NB4 (cell line): ENCODE results near the gene LVRN.

ENCODE experiments used
- CTCF ChIP-seq: IDR thresholded peaks from one replicate; pipeline ENCODE4 v1.5.1; 2012; ENCODE audit warnings: low read depth, low read length
- MAX ChIP-seq: IDR thresholded peaks from 2 replicates; pipeline ENCODE4 v1.6.1; 2011; ENCODE audit warnings: low read depth, low read length
- POLR2A ChIP-seq: IDR thresholded peaks from 2 replicates; pipeline ENCODE4 v1.6.1; 2011; ENCODE audit warnings: mild to moderate bottlenecking; ENCODE audit not compliant: insufficient read length; ENCODE audit errors: extremely low read depth

- TF ChIP-seq CTCF (no peak), MAX (no peak), POLR2A (no peak)
Measured at GRCh38 chr5:115920171-115920725, 42.0 kb upstream of the LVRN start.
